MM.1S (cell line): ENCODE measurements around the gene DPYSL4.

ENCODE experiments used
- CTCF ChIP-seq: fragments of 300-600 bp; sonication (generic); IDR thresholded peaks from 2 replicates; pipeline ENCODE4 v1.5.1; 2016; ENCODE audit warnings: antibody characterized with exemption, low read length, mixed read lengths
- EZH2 ChIP-seq: fragments of 300-600 bp; sonication (generic); optimal IDR thresholded peaks from 2 replicates; pipeline ENCODE3; 2017; ENCODE audit warnings: low read depth, mild to moderate bottlenecking, antibody characterized with exemption, low read length, mixed read lengths
- EZH2phosphoT487 ChIP-seq: fragments of 300-600 bp; sonication (generic); IDR thresholded peaks from 2 replicates; pipeline ENCODE4 v1.6.1; 2018; ENCODE audit warnings: antibody characterized with exemption, low read length

GRCh38 chr10:132149271-132149670, 37.5 kb upstream of the DPYSL4 start:
- TF ChIP-seq EZH2 (no peak), CTCF (no peak), EZH2phosphoT487 (no peak)
